Measurements from ENCODE around the gene CTDSPL.

DNA sequence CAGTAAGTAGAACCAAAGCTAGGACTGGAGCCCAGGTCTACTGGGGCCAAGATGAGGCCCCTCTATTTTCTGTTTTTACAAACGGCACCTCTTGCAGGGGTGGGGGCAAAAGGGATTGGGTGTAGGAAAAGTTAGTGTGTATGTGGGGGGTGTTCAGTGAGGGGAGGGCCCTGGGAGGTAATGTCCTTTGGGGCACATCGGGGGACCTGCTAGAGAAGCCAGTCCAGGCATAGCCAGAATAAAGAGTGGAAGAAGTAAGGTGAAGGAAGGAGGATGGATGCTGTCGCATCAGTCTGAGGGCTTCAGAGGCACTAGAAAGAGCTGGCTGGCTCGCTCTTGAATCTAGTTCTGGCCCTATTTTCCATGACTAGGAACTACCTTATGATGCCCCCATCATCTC lies 165.2 kb downstream of the CTDSPL start:
- TF ChIP-seq, protein P1, sequence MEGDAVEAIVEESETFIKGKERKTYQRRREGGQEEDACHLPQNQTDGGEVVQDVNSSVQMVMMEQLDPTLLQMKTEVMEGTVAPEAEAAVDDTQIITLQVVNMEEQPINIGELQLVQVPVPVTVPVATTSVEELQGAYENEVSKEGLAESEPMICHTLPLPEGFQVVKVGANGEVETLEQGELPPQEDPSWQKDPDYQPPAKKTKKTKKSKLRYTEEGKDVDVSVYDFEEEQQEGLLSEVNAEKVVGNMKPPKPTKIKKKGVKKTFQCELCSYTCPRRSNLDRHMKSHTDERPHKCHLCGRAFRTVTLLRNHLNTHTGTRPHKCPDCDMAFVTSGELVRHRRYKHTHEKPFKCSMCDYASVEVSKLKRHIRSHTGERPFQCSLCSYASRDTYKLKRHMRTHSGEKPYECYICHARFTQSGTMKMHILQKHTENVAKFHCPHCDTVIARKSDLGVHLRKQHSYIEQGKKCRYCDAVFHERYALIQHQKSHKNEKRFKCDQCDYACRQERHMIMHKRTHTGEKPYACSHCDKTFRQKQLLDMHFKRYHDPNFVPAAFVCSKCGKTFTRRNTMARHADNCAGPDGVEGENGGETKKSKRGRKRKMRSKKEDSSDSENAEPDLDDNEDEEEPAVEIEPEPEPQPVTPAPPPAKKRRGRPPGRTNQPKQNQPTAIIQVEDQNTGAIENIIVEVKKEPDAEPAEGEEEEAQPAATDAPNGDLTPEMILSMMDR (IDR thresholded peaks at IDR 0.05): no peak
- TF ChIP-seq POLR2AphosphoS5 (IDR thresholded peaks at IDR 0.05): no peak
- TF ChIP-seq POLR2A (IDR thresholded peaks at IDR 0.05): no peak
- TF ChIP-seq EP300 (IDR thresholded peaks at IDR 0.05): no peak

Measured in sigmoid colon (tissue), 4 donors.